H1 (cell line): ENCODE measurements around the gene FAM193B. TPM values are rescaled to one million over a fixed set of nuclear protein-coding genes. Genes with fewer than 3 reads are reported as not detected.

Source experiments
- ASH2L ChIP-seq: fragments of 200-600, 300-600 bp; sonication (generic); IDR thresholded peaks from one replicate; pipeline ENCODE4 v1.7.1; 2017; ENCODE audit warnings: low read length
- BACH1 ChIP-seq: IDR thresholded peaks from 2 replicates; pipeline ENCODE4 v1.6.1; 2012; ENCODE audit warnings: low read length, improper control_type of control experiment
- BRCA1 ChIP-seq: IDR thresholded peaks from 2 replicates; pipeline ENCODE4 v1.6.1; 2012; ENCODE audit warnings: low read depth, low read length, improper control_type of control experiment
- CHD1 ChIP-seq: IDR thresholded peaks from 2 replicates; pipeline ENCODE4 v1.6.1; 2012; ENCODE audit warnings: low read depth, low read length, improper control_type of control experiment
- CREB1 ChIP-seq: IDR thresholded peaks from 2 replicates; pipeline ENCODE4 v1.6.1; 2012; ENCODE audit warnings: inconsistent platforms
- CTBP2 ChIP-seq: IDR thresholded peaks from 2 replicates; pipeline ENCODE4 v1.7.0; 2011; ENCODE audit warnings: borderline replicate concordance, mild to moderate bottlenecking, moderate library complexity, mixed read lengths, low read length; ENCODE audit not compliant: insufficient read depth, insufficient read length
- EZH2 ChIP-seq: fragments of 200-600 bp; sonication (generic); IDR thresholded peaks from 2 replicates; pipeline ENCODE4 v1.7.1; 2012; ENCODE audit warnings: low read depth, mild to moderate bottlenecking, moderate library complexity, low read length, inconsistent platforms; ENCODE audit not compliant: severe bottlenecking
- FOSL1 ChIP-seq: IDR thresholded peaks from 2 replicates; pipeline ENCODE4 v1.6.1; 2011; ENCODE audit warnings: mild to moderate bottlenecking, low read depth, low read length, moderate library complexity; ENCODE audit not compliant: insufficient read depth
- JUND ChIP-seq: IDR thresholded peaks from 2 replicates; pipeline ENCODE4 v1.6.1; 2011; ENCODE audit warnings: mild to moderate bottlenecking, improper control_type of control experiment, low read length
- KDM1A ChIP-seq: fragments of 200-600, 300-600 bp; sonication (generic); IDR thresholded peaks from 2 replicates; pipeline ENCODE4 v1.7.1; 2016; ENCODE audit warnings: mild to moderate bottlenecking, low read length, borderline replicate concordance
- NANOG ChIP-seq: IDR thresholded peaks from 2 replicates; pipeline ENCODE4 v1.6.1; 2011; ENCODE audit warnings: low read length, low read depth, mild to moderate bottlenecking, inconsistent platforms; ENCODE audit not compliant: insufficient read depth, poor library complexity, severe bottlenecking
- PHF8 ChIP-seq: fragments of 200-600 bp; sonication (generic); conservative IDR thresholded peaks from 2 replicates; pipeline ENCODE4 v1.7.1; 2012; ENCODE audit warnings: low read depth, mild to moderate bottlenecking, inconsistent platforms, low read length, moderate library complexity
- POLR2AphosphoS5 ChIP-seq: IDR thresholded peaks from 2 replicates; pipeline ENCODE4 v1.6.1; 2011; ENCODE audit warnings: low read depth, low read length
- RBBP5 ChIP-seq: IDR thresholded peaks from 2 replicates; pipeline ENCODE4 v1.7.1; 2012; ENCODE audit warnings: low read depth, mild to moderate bottlenecking, inconsistent platforms, low read length, moderate library complexity, borderline replicate concordance
- RFX5 ChIP-seq: IDR thresholded peaks from 2 replicates; pipeline ENCODE4 v1.6.1; 2011; ENCODE audit warnings: low read depth, low read length, improper control_type of control experiment, borderline replicate concordance
- SIN3A ChIP-seq, 2 experiments: IDR thresholded peaks in 1 of 2; conservative IDR thresholded peaks in 1 of 2; 2 replicates each; pipeline ENCODE4 v1.6.1; 2011 to 2012; ENCODE audit warnings: low read length in 2 of 2, improper control_type of control experiment in 1 of 2, low read depth in 1 of 2, mild to moderate bottlenecking in 1 of 2
- SIRT6 ChIP-seq: IDR thresholded peaks from one replicate; pipeline ENCODE4 v1.7.1; 2012; ENCODE audit warnings: low read length, inconsistent platforms
- SP2 ChIP-seq: IDR thresholded peaks from 2 replicates; pipeline ENCODE4 v1.6.1; 2012; ENCODE audit warnings: mild to moderate bottlenecking, low read length, inconsistent platforms
- TBP ChIP-seq: IDR thresholded peaks from 2 replicates; pipeline ENCODE4 v1.6.1; 2011; ENCODE audit warnings: low read depth, low read length, improper control_type of control experiment
- TEAD4 ChIP-seq: IDR thresholded peaks from 2 replicates; pipeline ENCODE4 v1.6.1; 2012; ENCODE audit warnings: low read depth, low read length, inconsistent platforms, mixed read lengths
- polyA plus RNA-seq, 7 experiments: library from polyadenylated mRNA; depleted of rRNA in 3 of 7; stranded (reverse) in 5 of 7; unstranded in 2 of 7; fragments of >200 nt in 5 of 7; fragments of 200-250 nt in 2 of 7; gene quantifications; 1 replicate in 5 of 7; 2 replicates in 1 of 7; 4 replicates in 1 of 7; pipeline versions ENCODE4 v1.2.1 to v1.2.3, GENCODE V29; 2011 to 2013; ENCODE audit warnings: missing spikeins in 2 of 7, mixed read lengths in 2 of 7
- total RNA-seq: library from RNA; stranded (reverse); fragmentation: NEBNext Ultra II Directional; extraction: Animal tissue kit (Norgen Biotek cat#: 25700); gene quantifications from 2 replicates; pipeline ENCODE4 v1.2.1, GENCODE V29; 2021
- TF ChIP-seq, protein P1 (sequence below): IDR thresholded peaks from 2 replicates; pipeline ENCODE4 v1.6.1; 2011; ENCODE audit warnings: low read length, improper control_type of control experiment
- TF ChIP-seq, protein P2 (sequence below): IDR thresholded peaks from 2 replicates; pipeline ENCODE4 v1.6.1; 2012; ENCODE audit warnings: low read length, inconsistent platforms

Gene FAM193B
- total and polyA plus RNA-seq, 2 of the 8 experiments (the other 6 are each of a cell fraction or from before 2014, with no cell fraction given): 49.9 to 69.8 TPM

DNA sequence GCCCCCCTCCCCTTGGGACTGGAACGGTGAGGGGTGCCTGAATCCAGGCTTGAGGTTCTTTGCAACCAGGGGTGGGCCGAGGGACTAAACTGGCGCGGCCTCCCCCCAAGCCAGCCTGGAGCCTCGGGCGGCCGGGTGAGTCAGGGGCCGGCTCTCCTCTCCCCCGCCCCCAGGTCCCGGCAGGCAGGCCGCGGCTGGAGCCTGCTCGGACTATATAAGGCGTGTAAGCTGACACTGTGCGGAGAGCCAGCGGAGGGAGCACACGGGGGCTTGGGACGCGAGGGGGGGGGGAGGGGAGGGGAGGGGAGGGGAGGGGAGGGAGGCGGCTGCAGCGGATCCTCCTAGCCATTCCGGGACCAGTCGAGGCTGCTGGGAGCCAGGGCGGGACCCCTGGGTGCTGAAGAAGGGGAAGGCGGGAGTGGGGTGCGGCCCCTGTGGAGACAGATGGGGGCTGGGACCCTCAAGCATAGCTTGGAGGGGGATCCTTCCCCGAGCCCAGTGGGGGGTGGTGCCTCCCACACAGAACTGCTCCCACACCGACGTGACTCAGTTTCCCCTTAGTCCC lies 57.6 kb downstream of the FAM193B start (continued):
- TF ChIP-seq CHD1 (no peak), EZH2 (no peak), BACH1 (no peak), CTBP2 (no peak), PHF8 (no peak), SIN3A (conservative IDR thresholded peaks at IDR 0.05 in 1 of 2, IDR thresholded peaks at IDR 0.05 in 1 of 2; ENCODE audit: low read depth in 1 of 2, low read length in 2 of 2) (no peak), JUND (0 out of 2 replicates have a peak, but pooled peaks have one; percentile 8), KDM1A (no peak), POLR2AphosphoS5 (peak; percentile 11), RFX5 (no peak), FOSL1 (no peak), RBBP5 (no peak; the same call in 1 of the 2 replicates), SP2 (no peak), TEAD4 (no peak), SIRT6 (no peak), ASH2L (no peak), NANOG (no peak), CREB1 (0 out of 2 replicates have a peak, but pooled peaks have one; percentile 9), TBP (peak; percentile 78), BRCA1 (no peak)
- TF ChIP-seq, protein P1, sequence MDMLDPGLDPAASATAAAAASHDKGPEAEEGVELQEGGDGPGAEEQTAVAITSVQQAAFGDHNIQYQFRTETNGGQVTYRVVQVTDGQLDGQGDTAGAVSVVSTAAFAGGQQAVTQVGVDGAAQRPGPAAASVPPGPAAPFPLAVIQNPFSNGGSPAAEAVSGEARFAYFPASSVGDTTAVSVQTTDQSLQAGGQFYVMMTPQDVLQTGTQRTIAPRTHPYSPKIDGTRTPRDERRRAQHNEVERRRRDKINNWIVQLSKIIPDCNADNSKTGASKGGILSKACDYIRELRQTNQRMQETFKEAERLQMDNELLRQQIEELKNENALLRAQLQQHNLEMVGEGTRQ: no peak
- TF ChIP-seq, protein P2, sequence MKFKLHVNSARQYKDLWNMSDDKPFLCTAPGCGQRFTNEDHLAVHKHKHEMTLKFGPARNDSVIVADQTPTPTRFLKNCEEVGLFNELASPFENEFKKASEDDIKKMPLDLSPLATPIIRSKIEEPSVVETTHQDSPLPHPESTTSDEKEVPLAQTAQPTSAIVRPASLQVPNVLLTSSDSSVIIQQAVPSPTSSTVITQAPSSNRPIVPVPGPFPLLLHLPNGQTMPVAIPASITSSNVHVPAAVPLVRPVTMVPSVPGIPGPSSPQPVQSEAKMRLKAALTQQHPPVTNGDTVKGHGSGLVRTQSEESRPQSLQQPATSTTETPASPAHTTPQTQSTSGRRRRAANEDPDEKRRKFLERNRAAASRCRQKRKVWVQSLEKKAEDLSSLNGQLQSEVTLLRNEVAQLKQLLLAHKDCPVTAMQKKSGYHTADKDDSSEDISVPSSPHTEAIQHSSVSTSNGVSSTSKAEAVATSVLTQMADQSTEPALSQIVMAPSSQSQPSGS: no peak
